ENCODE measurements around the gene CD37.

DNA sequence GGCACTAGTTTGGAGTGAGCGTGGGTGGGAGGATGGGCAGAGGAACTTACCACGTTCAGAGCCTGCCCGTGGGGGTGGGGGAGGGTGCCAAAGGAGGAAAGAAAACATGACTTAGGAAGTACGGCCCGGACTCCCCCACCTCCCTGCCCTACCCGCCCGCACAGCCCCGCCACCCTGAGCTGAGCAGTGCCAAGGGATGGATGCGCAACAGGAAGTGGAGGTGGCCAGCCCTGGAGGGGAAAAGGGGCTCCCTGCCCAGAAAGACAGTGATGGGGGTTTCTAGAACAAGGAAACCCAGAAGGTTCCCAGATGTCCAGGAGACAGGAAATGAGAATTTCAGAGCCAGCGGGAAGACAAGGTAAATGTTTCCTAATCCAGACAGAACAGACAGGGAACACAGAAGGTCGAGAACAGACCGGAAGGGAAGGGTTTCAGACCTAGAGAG lies 20.7 kb downstream of the CD37 start:
- TF ChIP-seq, protein P1, sequence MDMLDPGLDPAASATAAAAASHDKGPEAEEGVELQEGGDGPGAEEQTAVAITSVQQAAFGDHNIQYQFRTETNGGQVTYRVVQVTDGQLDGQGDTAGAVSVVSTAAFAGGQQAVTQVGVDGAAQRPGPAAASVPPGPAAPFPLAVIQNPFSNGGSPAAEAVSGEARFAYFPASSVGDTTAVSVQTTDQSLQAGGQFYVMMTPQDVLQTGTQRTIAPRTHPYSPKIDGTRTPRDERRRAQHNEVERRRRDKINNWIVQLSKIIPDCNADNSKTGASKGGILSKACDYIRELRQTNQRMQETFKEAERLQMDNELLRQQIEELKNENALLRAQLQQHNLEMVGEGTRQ (IDR thresholded peaks at IDR 0.05; ENCODE audit: low read depth, low read length), result no peak
- TF ChIP-seq, protein P2, sequence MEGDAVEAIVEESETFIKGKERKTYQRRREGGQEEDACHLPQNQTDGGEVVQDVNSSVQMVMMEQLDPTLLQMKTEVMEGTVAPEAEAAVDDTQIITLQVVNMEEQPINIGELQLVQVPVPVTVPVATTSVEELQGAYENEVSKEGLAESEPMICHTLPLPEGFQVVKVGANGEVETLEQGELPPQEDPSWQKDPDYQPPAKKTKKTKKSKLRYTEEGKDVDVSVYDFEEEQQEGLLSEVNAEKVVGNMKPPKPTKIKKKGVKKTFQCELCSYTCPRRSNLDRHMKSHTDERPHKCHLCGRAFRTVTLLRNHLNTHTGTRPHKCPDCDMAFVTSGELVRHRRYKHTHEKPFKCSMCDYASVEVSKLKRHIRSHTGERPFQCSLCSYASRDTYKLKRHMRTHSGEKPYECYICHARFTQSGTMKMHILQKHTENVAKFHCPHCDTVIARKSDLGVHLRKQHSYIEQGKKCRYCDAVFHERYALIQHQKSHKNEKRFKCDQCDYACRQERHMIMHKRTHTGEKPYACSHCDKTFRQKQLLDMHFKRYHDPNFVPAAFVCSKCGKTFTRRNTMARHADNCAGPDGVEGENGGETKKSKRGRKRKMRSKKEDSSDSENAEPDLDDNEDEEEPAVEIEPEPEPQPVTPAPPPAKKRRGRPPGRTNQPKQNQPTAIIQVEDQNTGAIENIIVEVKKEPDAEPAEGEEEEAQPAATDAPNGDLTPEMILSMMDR (conservative IDR thresholded peaks at IDR 0.05; ENCODE audit: low read depth, low read length), result no peak
- TF ChIP-seq POLR2A (IDR thresholded peaks at IDR 0.05; ENCODE audit: low read depth, low read length) (no peak), BHLHE40 (IDR thresholded peaks at IDR 0.05; ENCODE audit: low read depth, low read length) (no peak), CEBPB (IDR thresholded peaks at IDR 0.05; ENCODE audit: low read depth, low read length) (no peak), RAD21 (IDR thresholded peaks at IDR 0.05; ENCODE audit: low read length) (no peak), SMC3 (IDR thresholded peaks at IDR 0.05; ENCODE audit: low read depth, low read length) (no peak), RCOR1 (IDR thresholded peaks at IDR 0.05; ENCODE audit: insufficient replicate concordance, low read length) (no peak), NFE2L2 (IDR thresholded peaks at IDR 0.05; ENCODE audit: low read depth, low read length) (no peak)
